MM.1S (cell line): Measurements from ENCODE around the gene LEPROT.

Experiments used
- DNase-seq: peaks from one replicate; pipeline ENCODE4 v3.0.0-alpha.2; 2015
- H2AFZ ChIP-seq: fragments of 300-600 bp; sonication (generic); 2 replicates; pipeline ENCODE4 v1.6.0; 2016; ENCODE audit warnings: antibody characterized with exemption, low read length
- H3F3A ChIP-seq: fragments of 300-600 bp; sonication (generic); 2 replicates; pipeline ENCODE4 v1.6.1; 2016; ENCODE audit warnings: mild to moderate bottlenecking, antibody characterized with exemption, low read length, moderate library complexity, mixed read lengths; ENCODE audit not compliant: insufficient read depth
- H3K27ac ChIP-seq: fragments of 300-600 bp; sonication (generic); 2 replicates; pipeline ENCODE4 v1.5.1; 2016; ENCODE audit warnings: mild to moderate bottlenecking, low read length
- H3K27me3 ChIP-seq: fragments of 300-600 bp; sonication (generic); replicated peaks from 2 replicates; pipeline ENCODE4 v1.6.0; 2016; ENCODE audit warnings: low read length; ENCODE audit not compliant: insufficient read depth
- H3K36me3 ChIP-seq: fragments of 300-600 bp; sonication (generic); replicated peaks from 2 replicates; pipeline ENCODE4 v1.6.1; 2016; ENCODE audit warnings: mild to moderate bottlenecking, low read length, mixed read lengths; ENCODE audit not compliant: insufficient read depth
- H3K4me1 ChIP-seq: fragments of 300-600 bp; sonication (generic); 2 replicates; pipeline ENCODE4 v1.6.1; 2016; ENCODE audit warnings: low read length, mixed read lengths
- H3K4me2 ChIP-seq: fragments of 300-600 bp; sonication (generic); 2 replicates; pipeline ENCODE4 v1.6.0; 2016; ENCODE audit warnings: low read depth, low read length
- H3K4me3 ChIP-seq: fragments of 300-600 bp; sonication (generic); 2 replicates; pipeline ENCODE4 v1.5.1; 2016; ENCODE audit warnings: low read length, mixed read lengths
- H3K79me2 ChIP-seq: fragments of 300-600 bp; sonication (generic); 2 replicates; pipeline ENCODE4 v1.6.1; 2016; ENCODE audit warnings: mixed run types, low read length, mixed read lengths
- H3K9ac ChIP-seq: fragments of 300-600 bp; sonication (generic); 2 replicates; pipeline ENCODE4 v1.6.1; 2016; ENCODE audit warnings: low read length, mixed read lengths
- H3K9me2 ChIP-seq: fragments of 300-600 bp; sonication (generic); replicated peaks from 2 replicates; pipeline ENCODE4 v1.6.1; 2016; ENCODE audit warnings: mild to moderate bottlenecking, low read length, mixed read lengths; ENCODE audit not compliant: insufficient read depth
- H3K9me3 ChIP-seq: fragments of 300-600 bp; sonication (generic); replicated peaks from 2 replicates; pipeline ENCODE4 v1.6.1; 2016; ENCODE audit warnings: mild to moderate bottlenecking, low read length, mixed read lengths; ENCODE audit not compliant: insufficient read depth
- H4K20me1 ChIP-seq: fragments of 300-600 bp; sonication (generic); 2 replicates; pipeline ENCODE4 v1.6.1; 2016; ENCODE audit warnings: mild to moderate bottlenecking, low read length, moderate library complexity, mixed read lengths; ENCODE audit not compliant: insufficient read depth
- CTCF ChIP-seq: fragments of 300-600 bp; sonication (generic); IDR thresholded peaks from 2 replicates; pipeline ENCODE4 v1.5.1; 2016; ENCODE audit warnings: antibody characterized with exemption, low read length, mixed read lengths
- EZH2 ChIP-seq: fragments of 300-600 bp; sonication (generic); optimal IDR thresholded peaks from 2 replicates; pipeline ENCODE3; 2017; ENCODE audit warnings: low read depth, mild to moderate bottlenecking, antibody characterized with exemption, low read length, mixed read lengths
- EZH2phosphoT487 ChIP-seq: fragments of 300-600 bp; sonication (generic); IDR thresholded peaks from 2 replicates; pipeline ENCODE4 v1.6.1; 2018; ENCODE audit warnings: antibody characterized with exemption, low read length

LEPROT gene

DNA sequence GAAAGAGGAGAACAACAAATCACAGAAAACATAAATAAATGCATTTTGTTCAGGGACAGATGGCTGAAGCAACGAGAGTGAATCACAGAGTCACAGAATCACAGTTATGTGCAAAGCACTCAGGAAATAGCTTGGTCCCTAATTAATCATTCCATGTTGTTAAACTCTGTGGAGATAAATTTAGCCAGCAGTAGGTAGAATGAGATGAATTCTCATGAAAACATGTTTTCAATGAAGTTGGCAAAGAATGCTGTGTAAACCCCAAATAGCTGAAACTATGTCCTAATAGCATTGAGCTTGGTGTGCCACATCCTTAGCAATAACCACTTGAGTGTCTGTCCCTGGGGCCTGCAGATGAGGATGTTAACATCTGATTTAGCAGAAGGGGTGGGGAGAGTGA is 20.4 kb downstream of the LEPROT start:
- Histone ChIP-seq H3K9me3 (no peaks in the 10 kb centered on the region), H3K79me2 (no peaks in the 10 kb centered on the region), H3K4me2 (no peak overlapping the region), H4K20me1 (no peaks in the 10 kb centered on the region), H3K27ac (no peak overlapping the region), H3K4me3 (no peak overlapping the region), H3K27me3 (no peaks in the 10 kb centered on the region), H3K9ac (no peak overlapping the region), H3K4me1 (no peaks in the 10 kb centered on the region), H3F3A (no peaks in the 10 kb centered on the region), H2AFZ (no peak overlapping the region), H3K9me2 (no peaks in the 10 kb centered on the region), H3K36me3 (no peaks in the 10 kb centered on the region)
- TF ChIP-seq CTCF: no peak
- no peak for TF ChIP-seq EZH2phosphoT487
- TF ChIP-seq EZH2: no peak
- no peak for DNase-seq

DNA sequence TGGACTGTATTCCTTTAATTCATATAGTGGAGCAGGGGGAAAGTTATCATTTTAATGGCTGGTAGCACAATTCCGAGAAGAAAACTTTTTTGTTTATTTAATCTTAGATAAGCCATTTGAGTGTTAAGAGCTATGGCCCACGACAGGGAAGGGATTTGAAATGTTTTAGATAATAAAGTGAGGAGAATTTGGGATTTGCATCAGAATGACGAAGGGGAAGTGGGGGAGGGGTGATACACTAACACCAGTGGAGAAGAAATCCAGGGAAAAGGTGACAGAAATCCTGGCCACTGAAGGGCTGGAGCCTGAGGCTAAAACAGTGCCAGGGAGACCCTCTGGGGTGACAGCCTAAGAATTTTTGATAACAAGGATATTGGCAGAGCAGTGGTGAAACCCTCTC is 21.0 kb downstream of the LEPROT start:
- Histone ChIP-seq H3K27ac (no peak overlapping the region), H3K36me3 (no peaks in the 10 kb centered on the region)
- TF ChIP-seq CTCF (no peak), EZH2phosphoT487 (no peak)

GRCh38 chr1:65442442-65442841 is 22.0 kb downstream of the LEPROT start:
- H3K79me2 ChIP-seq: no peaks in the 10 kb centered on the region
- TF ChIP-seq EZH2phosphoT487 (no peak), CTCF (no peak), EZH2 (no peak)
- H3K9me2 ChIP-seq: no peaks in the 10 kb centered on the region
- no peaks in the 10 kb centered on the region for H3K36me3 ChIP-seq
- no peak for DNase-seq
- H2AFZ ChIP-seq: no peak overlapping the region
- no peaks in the 10 kb centered on the region for H3K27me3 ChIP-seq
- H4K20me1 ChIP-seq: no peaks in the 10 kb centered on the region
- no peak overlapping the region for H3K27ac ChIP-seq
- H3K9ac ChIP-seq: no peak overlapping the region
- H3K4me3 ChIP-seq: no peak overlapping the region
- H3K4me2 ChIP-seq: no peak overlapping the region
- no peaks in the 10 kb centered on the region for H3F3A ChIP-seq
- H3K9me3 ChIP-seq: no peaks in the 10 kb centered on the region
- no peaks in the 10 kb centered on the region for H3K4me1 ChIP-seq

More for the DNA sequence above, 21.0 kb downstream of the LEPROT start:
- Histone ChIP-seq H2AFZ (no peak overlapping the region), H3K9me3 (no peaks in the 10 kb centered on the region), H3K4me3 (no peak overlapping the region), H3K9me2 (no peaks in the 10 kb centered on the region), H3K79me2 (no peaks in the 10 kb centered on the region), H4K20me1 (no peaks in the 10 kb centered on the region), H3K4me1 (no peaks in the 10 kb centered on the region), H3K9ac (no peak overlapping the region), H3F3A (no peaks in the 10 kb centered on the region), H3K27me3 (no peaks in the 10 kb centered on the region), H3K4me2 (no peak overlapping the region)
- no peak for DNase-seq

GRCh38 chr1:65443647-65444046 is 23.2 kb downstream of the LEPROT start:
- H3F3A ChIP-seq: no peaks in the 10 kb centered on the region
- H3K9me3 ChIP-seq: no peaks in the 10 kb centered on the region
- H3K79me2 ChIP-seq: no peaks in the 10 kb centered on the region
- H3K4me1 ChIP-seq: no peaks in the 10 kb centered on the region
- no peak overlapping the region for H3K4me3 ChIP-seq
- no peaks in the 10 kb centered on the region for H4K20me1 ChIP-seq
- H3K4me2 ChIP-seq: no peak overlapping the region
- TF ChIP-seq EZH2phosphoT487 (no peak), CTCF (no peak), EZH2 (no peak)
- no peak overlapping the region for H2AFZ ChIP-seq
- H3K27ac ChIP-seq: no peak overlapping the region
- H3K36me3 ChIP-seq: no peaks in the 10 kb centered on the region
- H3K27me3 ChIP-seq: no peaks in the 10 kb centered on the region
- H3K9ac ChIP-seq: no peak overlapping the region
- DNase-seq: no peak
- no peaks in the 10 kb centered on the region for H3K9me2 ChIP-seq
